DMS53 treated with DMSO at 0.1 percent for 48 hours (cell line): ENCODE results near the gene EIF3M.

Experiments
- DNase-seq: peaks from one replicate; lab custom pipeline; 2025; ENCODE audit not compliant: unreplicated experiment; lab: John Stamatoyannopoulos, UW

The EIF3M gene

DNA sequence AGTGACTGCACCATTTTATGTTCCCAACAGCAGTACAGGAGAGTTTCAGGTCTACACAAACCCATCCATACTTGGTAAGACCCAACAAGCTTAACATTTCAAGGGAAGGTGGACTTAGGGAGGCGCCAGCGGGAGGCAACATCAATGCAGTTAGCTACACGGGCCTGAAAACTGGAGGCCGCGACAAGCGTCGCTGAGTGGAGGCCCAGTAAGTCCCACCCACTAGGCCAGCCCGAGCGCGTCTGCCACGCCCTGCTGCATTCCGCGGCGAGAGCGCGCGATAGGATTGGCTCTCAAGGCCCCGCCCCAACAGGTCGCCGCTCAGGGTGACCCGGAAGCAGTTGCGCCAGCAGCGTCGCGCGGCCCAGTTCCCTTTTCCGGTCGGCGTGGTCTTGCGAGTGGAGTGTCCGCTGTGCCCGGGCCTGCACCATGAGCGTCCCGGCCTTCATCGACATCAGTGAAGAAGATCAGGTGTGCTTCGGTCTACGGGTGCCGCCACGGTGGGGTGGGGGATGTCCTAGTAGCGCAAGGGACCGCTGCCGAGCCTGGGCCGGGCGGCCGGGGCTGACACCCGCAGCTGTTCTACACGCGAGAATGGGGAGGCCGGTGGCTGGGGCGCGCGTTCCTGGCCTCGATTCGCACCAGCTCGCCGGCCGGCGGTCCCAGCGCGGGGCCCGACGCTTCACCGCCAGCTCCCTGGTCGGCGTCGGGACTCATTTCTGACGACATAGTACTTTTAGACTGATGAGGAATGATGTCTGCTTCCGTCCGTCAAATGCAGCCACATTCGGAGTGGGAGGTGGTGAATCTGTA, at the start of gene EIF3M:
Gene EIF3M (plus strand): TSS at position 373 of the 813 bp plus-strand sequence. CDS start 57 bp downstream, at position 430.
- DNase-seq = peak; percentile 85

DNA sequence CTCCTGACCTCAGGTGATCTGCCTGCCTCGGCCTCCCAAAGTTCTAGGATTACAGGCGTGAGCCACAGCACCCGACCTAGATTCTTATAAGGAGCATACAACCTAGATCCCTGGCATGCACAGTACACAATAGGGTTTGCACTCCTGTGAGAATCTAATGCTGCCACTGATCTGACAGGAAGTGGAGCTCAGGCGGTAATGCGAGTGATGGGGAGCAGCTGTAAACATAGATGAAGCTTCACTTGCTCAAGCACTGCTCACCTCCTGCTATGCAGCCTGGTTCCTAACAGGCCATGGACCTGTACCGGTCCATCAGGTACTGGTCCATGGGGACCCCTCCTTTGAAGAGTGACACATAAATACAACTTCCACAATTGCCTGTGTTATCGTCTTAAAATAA, 44.8 kb upstream of the EIF3M start:
- no peak for DNase-seq

DNA sequence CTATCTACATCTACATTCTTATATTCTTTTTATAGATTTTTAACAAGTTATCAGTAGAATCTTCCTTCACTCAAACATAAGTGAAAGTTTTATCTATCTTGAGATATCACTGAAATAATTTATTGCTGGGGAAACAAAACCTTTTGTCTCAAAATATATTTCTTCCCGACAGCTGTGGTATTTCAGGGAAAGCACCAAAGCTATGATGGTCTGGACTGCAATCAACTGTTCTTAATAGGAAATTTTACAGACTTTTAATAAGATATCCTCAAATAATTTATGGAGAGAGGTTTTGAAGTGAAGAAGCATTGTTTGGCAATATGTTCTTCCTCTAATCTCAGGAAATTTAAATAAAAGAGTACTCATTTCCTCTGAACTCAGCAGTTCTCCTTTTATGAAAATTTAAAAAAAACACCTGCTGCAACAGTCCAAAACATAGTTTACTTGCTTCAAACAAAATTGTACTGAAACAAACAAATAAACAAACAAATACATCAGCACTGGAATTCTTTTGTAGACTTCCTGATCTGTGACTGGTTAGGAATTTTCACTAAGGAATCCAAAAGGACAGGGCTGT, 33.9 kb upstream of the EIF3M start:
- no peak for DNase-seq

DNA sequence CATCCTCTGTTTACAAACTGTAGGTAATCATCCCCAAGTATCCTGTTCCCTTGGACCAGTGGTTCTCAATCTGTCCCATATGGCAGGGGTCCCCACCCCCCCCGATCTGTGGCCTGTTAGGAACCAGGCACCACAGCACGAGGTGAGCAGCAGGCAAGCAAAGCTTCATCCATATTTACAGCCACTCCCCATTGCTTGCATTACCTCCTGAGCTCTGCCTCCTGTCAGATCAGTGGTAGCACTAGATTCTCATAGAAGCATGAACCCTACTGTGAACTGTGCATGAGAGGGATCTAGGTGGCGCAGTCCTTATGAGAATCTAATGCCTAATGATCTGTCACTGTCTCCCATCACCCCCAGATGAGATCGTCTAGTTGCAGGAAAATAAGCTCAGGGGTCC, 33.4 kb upstream of the EIF3M start:
- DNase-seq = no peak

DNA sequence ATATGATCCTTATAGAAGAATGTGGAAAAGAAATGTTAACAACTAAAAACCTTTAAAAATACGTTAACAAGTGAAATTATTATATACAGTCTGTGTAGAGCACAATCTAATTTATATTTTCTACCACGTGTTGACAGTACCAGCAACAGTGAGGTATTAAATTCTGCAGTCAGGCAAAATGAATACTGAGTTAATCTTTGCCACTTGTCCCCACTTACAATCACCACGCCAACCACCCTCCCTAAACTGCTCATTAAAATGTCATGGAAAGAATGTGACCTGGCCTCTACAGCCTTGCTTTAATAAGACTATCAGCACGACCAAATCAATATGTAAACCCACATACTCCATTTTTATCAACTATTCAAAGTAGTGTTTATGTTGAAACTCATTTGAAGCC, 28.5 kb upstream of the EIF3M start:
- DNase-seq = no peak

DNA sequence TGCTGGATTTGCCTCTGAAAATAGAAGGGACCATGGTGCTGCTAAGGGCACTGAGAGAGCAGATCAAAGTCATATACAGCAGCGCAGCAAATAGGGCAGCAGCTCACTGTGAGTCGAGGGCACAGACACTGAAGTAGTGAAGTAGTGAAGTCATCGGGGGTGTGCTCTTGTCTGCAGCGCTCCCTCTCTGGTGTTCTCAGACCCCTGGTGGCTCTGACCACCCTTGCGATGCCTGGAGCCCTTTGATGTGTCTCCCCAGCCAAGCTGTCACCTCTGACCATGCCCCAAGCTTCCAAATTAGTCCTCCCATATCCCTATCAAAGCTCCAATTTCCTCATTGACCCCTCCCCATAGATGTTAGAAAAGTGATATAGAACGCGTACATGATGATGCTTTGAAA, 27.7 kb upstream of the EIF3M start:
- no peak for DNase-seq

DNA sequence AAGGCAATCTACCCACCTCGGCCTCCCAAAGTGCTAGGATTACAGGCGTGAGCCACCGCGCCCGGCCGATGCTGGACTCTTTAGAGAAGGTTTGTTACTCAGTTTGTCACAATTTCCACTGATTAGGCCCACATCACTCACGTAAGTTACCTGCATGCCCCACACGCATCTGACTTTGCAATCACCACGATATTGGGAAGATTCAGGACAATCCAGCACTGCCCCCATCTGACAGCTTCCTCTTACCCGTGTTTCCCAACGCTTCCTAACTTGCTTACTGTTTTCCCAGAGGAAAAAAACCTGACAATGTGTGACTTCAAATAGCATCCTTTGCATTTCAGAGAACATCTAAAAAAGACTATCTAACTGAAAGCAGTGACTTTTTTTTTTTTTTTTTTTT, 21.8 kb upstream of the EIF3M start:
- DNase-seq = no peak

DNA sequence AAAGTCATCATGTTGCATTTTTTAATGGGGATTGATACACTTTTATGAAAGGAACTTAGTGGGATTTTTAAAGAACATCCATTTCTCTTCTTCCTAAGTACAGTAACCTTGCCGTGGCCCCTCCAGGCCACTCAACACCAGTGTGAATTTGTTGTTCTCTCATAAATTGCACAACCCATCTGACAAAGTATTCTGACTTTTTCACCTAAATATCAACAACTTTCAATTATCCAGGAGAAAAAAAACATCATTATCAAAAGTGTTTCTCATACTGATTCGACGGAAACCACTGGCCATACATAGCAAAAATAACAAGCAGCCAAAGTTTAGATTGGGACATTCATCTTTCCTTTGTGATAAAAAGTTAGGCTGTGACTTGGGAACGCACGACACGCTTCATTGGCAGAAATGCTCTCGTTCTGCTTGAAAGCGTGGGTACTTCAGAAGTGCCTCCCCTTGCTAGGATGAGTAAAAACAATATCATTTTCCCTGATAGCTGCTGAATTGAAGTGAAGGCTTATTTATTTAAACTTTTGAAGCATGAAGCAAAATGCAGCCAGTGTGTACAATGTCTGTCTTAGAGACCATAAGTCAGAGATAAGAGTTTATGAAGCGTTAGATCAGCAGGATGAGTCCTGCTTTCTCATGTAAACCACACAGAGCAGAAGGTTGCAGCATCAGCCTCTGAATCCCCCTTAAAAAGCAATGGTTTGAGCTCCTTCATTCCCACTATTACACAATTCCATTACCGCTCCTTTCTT, 20.6 kb upstream of the EIF3M start:
- DNase-seq = no peak

DNA sequence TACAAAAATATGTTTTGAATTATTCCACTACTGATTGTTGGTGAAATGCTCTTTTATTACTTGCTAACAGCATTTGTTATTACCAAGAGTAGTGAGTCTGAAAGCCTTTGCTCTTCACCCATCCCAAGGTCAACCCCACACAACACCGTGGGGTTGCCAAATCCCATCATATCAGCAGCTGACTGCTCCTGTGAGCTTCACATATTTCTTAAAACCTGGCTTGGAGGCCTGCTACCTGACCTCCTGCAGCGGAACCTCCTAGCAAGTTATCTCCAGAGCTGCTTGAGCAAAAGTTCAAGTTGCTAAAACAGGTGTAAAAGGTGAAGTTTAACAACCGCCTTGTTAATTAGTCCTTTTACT, 20.1 kb upstream of the EIF3M start:
- DNase-seq = no peak

DNA sequence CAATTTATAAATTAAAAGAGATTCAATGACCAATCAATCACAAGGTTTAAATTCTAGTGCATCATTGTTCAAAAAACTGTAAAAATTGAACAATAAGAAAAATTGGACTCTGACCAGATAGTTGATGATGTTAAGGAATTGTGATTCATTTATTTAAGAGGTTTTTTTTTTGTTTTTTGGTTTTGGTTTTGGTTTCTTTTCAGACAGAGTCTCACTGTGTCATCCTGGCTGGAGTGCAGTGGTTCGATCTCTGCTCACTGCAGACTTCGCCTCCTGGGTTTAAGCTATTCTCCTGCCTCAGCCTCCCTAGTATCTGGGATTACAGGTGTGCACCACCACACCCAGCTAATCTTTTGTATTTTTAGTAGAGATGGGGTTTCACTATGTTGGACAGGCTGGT, 17.1 kb upstream of the EIF3M start:
- no peak for DNase-seq

DNA sequence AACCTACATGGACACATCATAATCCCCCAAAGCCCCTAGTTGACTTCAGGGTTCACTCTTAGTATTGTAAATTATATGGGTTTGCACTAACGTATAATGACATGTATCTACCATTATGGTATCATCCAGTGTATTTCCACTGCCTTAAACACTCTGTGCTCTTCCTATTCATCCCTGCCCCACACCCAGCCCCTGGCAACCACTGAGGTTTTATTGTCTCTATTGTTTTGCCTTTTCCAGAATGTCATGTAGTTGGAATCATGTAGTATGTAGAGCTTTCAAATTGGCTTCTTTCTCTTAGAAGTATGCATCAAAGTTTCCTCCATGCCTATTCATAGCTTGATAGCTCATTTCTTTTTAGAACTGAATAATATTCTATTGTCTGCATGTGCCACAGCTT, 16.5 kb upstream of the EIF3M start:
- DNase-seq = no peak

DNA sequence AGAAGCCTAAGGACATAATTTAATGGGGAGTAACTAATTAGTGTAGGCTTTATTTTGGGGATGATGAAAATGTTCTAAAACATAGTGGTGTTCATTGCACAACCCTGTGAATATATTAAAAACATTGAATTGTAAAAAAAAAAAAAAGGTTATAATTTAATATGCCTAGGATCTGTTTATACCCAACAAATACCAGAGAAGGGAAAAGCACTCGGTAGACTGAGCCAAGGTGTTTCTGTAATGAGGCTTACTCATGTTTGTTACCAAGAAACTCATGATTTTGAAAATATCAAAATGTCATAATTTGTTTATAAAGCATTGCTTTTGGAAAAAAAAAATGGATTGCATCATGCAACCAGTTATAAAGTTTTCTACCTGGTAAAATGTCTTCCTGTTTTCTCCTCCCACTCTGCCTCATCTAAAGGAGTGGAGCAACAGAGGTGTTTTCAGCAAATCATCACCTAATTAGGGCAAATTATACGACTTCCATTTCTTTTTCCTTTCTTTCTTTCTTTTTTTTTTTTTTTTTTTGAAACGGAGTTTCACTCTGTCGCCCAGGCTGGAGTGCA, 14.2 kb upstream of the EIF3M start:
- no peak for DNase-seq

DNA sequence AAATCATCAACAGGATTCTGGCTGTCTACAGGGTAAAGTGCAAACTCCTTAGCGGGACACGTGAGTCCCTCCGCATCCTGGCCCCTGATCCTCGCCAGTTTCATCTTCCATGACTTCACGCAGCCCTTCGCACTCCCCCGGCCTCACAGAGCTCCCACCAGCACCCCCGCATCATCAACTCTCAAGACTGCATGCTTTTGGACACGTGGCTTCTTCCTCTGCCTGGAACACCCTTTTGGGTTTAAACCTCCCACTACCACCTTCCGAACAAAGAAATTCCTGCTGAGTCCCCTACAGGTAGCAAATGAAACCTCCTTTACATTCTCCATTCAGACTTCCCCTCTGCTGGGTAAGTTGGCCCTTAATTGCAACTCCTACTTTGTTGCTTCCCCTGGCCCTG, 12.6 kb upstream of the EIF3M start:
- no peak for DNase-seq

DNA sequence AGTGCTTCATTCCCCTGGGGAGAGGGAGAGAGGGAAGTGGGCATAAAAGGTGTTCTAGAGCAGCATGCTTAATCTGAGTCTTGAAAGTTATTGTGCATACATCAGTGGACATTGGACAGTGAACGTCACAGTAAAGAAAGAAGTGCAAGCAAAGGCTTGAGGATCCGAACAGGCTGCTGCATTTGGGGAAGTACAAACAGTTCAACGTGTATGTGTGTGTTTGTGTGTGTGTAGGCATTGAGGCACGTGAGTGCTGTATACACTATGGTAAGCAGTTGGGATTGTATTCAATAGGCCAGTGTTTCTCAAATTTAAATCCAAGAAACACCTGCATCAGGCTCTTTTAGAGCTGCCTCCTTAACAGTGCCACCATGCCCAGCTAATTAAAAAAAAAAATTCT, 10.4 kb upstream of the EIF3M start:
- no peak for DNase-seq

DNA sequence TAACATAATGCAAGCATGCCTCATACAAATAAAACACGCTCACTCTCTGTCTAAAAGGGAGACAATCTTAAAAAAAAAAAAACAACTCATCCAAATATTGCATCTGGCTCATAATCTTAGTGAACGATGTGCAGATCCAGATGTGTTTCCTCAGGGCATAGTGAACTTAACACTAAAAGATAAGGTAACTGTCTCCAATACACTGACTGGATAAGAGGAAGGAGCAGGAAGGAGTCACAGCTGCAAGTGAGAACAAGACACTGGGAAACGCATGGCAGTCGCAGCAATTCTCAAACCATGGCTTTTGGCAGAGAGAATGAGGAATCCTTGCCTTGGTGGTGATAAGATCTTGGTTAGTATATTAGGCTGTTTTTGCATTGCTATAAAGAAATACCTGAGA, 9.2 kb upstream of the EIF3M start:
- DNase-seq = no peak

DNA sequence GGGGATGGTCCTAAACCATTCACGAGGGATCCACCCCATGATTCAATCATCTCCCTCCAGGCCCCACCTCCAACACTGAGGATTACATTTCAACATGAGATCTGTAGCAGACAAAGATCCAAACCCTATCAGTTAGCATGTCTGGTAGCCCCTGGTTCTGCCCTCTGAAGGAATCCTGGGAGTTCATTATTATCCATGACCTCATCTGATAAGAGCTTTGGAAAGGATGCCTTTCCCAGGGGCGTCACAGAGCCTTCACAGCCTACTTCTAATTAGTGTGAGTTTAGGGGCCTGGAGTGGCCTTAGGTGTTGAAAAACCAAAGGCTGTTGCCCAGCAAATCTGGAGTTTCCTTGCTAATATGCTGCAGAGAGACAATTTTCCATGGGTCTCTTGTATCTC, 8.6 kb upstream of the EIF3M start:
- DNase-seq = no peak

DNA sequence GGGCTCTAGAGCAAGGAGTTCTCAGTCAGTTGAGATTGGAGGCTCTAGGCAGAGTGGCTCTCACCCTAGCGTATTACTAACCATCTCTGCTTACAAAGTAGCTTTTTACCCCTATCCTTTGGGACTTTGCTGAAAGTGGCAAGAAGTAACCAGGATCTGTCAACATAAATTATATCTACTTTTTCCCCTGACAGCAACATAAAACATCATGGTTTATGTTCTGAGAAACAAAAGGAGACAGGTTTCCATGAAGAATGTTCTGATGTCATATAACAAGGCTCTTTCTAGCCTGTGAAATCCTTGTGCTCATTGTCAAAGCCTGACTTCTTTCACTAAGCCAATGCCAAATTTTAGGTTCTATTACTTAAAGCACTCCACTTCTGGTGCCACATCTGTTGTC, 7.2 kb upstream of the EIF3M start:
- no peak for DNase-seq

DNA sequence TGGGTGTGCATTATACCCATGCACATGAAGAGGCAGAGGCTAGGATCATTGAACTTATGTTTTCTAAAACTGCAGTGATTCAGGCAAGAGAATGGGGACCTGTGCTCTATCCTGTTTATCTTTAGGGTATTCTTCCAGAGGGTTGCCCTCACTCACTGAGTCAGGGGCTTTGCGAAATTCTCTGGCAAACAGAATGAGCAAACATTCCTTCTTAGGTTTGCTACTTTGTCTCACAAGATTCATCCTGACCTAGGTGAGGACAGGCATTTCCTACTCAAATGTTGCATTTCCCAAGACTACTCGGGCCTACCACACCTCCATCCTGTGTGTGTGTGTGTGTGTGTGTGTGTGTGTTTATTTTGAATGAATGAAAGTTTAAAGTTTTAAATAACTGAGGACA, 2.7 kb upstream of the EIF3M start:
- no peak for DNase-seq

DNA sequence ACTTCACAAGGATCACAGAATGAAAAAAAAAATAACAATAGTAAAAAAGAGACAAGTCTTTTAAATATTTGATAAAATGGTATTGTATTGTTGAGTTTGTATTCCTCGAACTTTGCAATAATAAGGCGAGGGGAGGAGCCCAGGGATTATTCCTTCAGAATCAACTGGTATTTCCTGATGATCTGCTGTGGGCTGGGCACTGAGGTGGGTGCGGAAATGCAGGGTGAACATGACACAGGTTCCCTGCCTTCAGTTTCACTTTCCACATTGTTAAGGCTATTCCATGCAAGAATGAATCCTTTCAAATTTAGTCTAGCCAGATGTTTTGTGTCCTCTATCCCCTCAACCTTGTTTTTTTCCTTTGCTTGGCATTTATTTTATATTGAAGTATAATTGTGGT, 2.1 kb upstream of the EIF3M start:
- DNase-seq = no peak

DNA sequence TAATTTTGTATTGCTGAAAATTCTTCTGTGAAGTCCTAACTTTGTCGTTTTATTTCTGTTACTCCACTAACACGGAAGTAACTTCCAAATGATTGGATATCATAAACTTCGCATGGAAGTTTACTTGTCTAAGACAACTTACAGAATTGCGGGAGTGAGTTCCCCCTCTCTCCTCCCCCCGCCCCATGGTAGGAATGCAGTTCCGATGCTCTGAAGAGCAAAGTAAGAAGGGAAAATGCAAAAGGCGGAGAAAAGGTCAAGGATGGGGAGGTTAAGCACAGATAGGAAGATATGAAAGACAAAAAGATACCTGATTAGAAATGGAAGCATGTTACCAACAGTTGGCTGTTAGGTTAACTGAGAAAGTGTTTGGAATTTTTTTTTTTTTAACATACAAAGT, 1.3 kb downstream of the EIF3M start:
- DNase-seq = no peak

DNA sequence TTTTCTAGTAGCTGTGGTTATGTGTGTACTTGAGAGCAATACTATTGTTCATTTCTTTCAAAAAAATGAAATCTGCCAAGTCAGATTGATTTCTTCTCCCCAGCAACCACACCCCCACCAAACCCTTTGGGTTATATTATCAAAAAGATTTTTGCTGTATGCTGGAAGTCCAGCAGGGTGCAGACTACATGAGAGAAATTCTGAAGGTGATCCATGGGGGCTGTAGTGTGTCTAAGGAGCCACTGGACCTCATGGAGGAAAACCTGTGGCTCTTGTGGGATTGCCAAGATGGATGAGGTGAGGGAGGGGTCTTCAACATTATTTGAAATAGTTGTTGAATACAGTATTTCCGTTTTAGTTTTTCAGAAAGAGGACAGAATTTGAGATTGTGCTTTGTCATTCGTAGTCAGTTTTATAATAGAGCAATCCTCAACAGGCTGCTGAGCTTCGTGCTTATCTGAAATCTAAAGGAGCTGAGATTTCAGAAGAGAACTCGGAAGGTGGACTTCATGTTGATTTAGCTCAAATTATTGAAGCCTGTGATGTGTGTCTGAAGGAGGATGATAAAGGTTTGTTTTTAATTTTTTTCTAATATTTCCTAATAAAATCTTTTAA, 3.1 kb downstream of the EIF3M start:
- no peak for DNase-seq

DNA sequence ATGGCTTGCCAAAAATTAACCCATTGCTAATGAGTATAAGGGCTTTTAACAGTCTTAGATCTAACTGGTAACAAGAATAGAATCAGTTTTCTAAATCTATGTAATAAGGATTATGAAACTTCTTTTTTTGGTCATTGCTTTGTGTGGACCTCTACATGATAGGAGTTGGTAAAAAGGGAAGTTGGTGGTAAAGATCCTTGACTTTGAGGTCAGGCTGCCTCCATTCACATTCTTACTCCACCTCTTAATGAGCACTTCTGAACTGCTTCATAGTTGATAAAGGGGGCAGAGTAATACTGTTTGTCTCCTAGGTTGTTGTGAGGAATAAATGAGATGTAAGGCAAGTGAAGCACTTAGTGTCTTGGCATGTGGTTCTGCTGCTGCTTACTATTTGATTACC, 10.6 kb downstream of the EIF3M start:
- no peak for DNase-seq
